Posterior vena cava (tissue), 2 donors: ENCODE results near the gene CMKLR1. TPM values are rescaled to one million over a fixed set of nuclear protein-coding genes. Genes with fewer than 3 reads are reported as not detected.

Source experiments
- DNase-seq: peaks from one replicate; pipeline ENCODE4 v3.0.0-alpha.2; 2020; ENCODE audit warnings: low spot score
- intact Hi-C, 2 donors: fragments of 100-400 bp; cut with DNase I; formaldehyde crosslinking; loops; one replicate each; pipeline versions ENCODE4 v1.14.1 to v1.14.2; 2022 to 2023
- total RNA-seq, 2 donors: library from RNA; stranded (reverse); fragmentation: NEBNext Ultra II Directional; extraction: Animal tissue kit (Norgen Biotek cat#: 25700); gene quantifications; one replicate each; pipeline ENCODE4 v1.2.1, GENCODE V29; 2021
- donor health status: DM: yes; HTN: yes; CAD: no.
- donor health status: DM: yes; HTN: yes; CAD: no.

The CMKLR1 gene
- total RNA-seq, 2 donors from 2014 or later = 44.6 to 53.4 TPM

DNA sequence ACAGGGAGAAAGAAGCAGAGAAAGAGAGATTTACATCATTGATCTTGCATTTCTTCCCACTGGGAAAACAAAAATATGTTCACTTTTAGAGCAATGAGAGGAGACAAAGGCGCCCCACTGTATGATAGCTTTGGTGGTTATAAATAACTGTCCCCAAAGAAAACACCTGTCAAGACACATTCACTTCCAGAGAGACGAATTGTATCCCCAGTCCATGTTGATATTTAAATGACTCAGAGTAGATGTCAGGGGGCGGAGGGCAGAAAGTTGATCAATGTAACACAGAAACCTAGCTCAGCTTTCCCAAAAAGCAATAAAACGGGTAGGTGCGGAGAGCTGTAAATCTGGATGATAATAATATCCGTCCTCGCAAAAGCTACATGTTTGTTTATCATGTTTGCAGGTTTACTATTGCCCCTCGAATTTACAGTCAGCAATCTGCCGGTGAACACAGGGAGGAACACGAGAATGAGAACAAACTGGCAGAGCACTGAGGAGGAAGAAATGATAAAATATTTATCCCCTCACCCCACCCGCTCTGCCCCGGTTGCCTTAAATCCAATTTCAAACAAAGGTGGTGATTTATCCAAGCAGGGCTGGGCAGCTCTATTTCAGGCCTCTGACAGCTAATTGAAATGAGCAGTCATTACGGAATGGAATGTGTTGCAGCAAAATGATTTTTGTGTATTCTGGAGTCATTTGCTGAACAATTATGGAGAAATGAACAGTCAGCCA lies 84.4 kb downstream of the CMKLR1 start:
- DNase-seq = no peak
- intact Hi-C loops = no loop called here

DNA sequence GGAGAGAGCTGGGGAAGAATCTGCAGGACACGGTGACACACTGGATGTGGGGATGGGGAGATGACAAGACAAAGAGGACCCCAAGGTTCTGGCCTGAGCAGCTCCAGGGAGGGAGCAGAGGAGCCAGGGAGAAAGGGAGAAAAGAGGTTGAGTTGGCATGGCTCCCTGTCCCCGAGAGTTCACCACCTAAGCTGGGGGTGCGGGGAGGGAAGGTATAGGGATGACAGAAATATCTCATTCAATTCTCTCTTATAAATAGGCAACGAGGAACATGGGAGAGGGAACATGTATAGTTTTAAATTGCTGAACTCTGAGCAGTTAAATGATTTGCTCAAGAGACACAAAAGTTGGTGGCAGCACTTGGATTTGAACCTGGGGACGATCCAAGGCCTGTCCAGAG lies 85.1 kb downstream of the CMKLR1 start:
- intact Hi-C loops = no loop called here
- no peak for DNase-seq

DNA sequence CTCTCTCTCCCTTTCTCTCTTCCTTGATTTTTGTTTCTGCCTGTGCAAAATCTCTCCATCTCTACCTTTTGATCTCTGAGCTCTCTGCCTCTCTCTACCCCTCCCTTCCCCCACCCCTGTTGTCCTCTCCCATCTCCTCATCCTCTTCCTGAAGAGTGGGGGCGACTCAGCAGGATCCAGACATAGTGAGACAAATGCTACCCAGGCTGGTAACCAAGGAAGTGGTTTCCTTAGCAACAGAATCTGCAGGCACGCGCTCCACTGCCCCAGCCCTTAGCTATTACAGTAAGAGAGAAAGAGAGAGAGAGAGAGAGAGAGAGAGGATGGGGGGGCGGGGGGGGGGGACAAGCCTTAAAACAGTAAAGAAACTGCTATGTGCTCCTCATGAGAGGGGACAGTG lies 85.6 kb downstream of the CMKLR1 start:
- DNase-seq = no peak
- intact Hi-C loops = no loop called here

DNA sequence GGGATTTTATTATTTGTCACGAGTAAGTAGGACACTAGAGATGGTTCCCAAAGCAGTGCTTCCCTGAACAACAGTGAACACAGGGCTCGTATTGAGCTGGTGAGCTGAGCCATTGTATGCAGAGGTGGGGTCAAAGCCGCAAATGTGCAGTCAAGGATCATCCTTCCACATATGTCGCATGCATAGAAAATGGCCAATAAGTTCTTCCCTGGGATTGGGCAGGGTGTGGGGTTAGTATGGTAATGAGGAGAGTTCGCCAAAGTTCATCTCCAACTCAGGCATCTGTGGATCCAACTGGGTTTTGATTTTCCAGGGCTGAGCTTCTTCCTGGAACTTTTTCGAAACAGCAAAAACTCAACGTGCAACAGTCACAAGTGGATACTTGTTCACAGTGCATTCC lies 86.6 kb downstream of the CMKLR1 start:
- intact Hi-C loops = no loop called here
- DNase-seq = no peak

GRCh38 chr12:108248011-108248410 lies 91.1 kb downstream of the CMKLR1 start:
- DNase-seq = no peak
- intact Hi-C loops = no loop called here

DNA sequence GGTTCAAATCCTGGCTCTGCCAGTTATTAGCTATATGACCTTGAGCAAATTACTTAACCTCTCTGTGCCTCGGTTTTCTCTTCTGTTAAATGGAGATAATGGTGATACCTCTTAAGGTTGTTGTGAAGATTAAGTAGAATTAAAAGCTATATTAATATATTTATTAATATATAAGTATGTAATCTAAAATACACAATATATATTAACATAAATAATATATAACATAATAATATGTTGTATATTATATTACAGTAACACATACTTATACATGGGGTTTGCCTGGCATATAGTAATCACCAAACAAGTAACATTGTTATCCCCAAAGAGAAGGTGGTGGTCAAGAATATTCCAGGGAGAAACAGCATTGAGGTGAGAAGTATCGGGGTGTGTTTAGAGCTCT lies 92.0 kb downstream of the CMKLR1 start:
- DNase-seq = no peak
- intact Hi-C loops = no loop called here

- intact Hi-C loops = no loop called here
- no peak for DNase-seq
These were observed 97.0 kb downstream of the CMKLR1 start for GRCh38 chr12:108241986-108242703.

DNA sequence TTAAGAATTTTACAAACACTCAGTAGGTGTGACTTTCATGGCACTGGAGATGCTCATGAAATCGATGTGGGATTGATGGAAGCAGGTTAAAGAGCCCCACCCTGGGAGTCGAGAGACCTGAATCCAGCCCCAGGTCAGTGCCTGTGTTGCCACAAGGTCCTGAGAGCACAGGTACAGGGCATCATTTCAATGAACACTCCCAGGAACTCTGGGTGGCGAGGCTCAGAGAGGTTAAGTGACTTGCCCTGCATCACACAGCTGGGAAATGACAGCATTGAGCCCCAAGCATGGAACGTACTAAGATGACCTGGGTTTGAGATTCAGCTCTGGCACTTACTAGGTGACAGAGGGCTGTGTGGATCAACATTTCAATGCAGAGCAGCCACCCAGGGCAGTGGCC lies 98.2 kb downstream of the CMKLR1 start:
- intact Hi-C loops = no loop called here
- DNase-seq = no peak

DNA sequence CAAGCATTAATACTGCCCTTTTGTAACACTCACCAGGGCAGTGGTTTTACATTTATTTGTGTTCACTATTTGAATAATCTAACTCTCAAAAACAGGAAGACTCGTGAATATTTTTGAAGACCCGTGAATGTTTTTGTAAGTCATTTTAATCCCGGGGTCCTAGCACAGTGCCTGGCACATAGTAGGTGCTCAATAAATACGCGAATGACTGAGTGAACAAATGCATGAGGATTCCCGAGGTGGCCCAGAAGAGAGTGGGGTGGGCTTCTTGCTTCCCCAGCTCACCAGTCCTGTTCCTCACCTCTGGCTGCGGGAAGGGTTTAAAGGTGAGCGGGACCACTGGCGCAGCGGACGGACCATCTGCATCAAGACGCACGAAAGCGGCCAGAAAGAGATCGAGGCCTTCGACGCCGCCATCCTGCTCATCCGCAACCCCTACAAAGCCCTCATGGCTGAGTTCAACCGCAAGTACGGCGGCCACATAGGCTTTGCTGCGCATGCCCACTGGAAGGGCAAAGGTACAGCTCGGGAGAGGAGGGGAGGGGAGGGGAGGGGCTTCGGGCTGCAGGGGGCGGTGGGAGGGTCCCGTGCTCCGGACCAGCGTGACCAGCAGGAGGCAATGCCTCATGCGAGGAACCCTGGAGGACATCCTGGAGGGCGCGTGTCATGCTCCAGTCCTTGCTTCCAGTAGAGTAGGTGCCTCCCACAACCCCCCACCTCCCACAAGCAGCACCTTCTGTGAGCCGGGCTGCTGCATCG lies 98.9 kb downstream of the CMKLR1 start:
- intact Hi-C loops = no loop called here

DNA sequence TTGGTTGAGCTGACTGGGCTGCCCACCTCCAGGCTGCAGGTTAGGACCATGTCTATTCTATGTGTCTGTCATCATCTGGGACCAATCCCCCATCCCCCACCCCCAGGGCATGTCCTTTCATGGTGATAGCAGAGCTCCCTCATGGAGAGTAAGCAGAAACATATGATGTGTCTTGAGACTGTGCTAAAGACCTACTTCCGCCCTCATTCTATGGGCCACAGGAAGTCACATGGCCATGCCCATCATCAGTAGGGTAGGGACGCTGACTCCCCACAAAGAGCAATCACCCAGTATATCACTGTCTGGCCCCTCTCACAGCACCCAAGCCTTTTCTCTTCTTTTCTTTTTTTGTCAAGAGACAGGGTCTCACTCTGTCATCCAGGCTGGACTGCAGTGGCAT lies 99.7 kb downstream of the CMKLR1 start:
- intact Hi-C loops = no loop called here
- no peak for DNase-seq

More for the DNA sequence above, 98.9 kb downstream of the CMKLR1 start:
- DNase-seq = no peak

GRCh38 chr12:108238474-108238873 lies 100.6 kb downstream of the CMKLR1 start:
- intact Hi-C loops = no loop called here
- no peak for DNase-seq

Other genes with a start within 250 kb of the CMKLR1 start
- gene WSCD2, start 210.0 kb downstream of the CMKLR1 start, total RNA-seq = 10 to 100 TPM in 1 of 2 donors, 1 to 10 TPM in 1; 9.3 to 17.8 TPM
- gene FICD, start 176.0 kb upstream of the CMKLR1 start, total RNA-seq = 10 to 100 TPM in 1 of 2 donors, 1 to 10 TPM in 1; 10.0 to 11.3 TPM
- gene SART3, start 221.9 kb upstream of the CMKLR1 start, total RNA-seq = 10 to 100 TPM; 27.4 to 28.9 TPM
- 100 to 1,000 TPM; 113 to 119 TPM for gene ISCU, start 223.3 kb upstream of the CMKLR1 start, total RNA-seq